Measurements from ENCODE around the gene FAM3C. TPM values are rescaled to one million over a fixed set of nuclear protein-coding genes. Genes with fewer than 3 reads are reported as not detected.

FAM3C gene
- polyA plus RNA-seq, 4 donors = 119 to 149 (median 139) TPM

DNA sequence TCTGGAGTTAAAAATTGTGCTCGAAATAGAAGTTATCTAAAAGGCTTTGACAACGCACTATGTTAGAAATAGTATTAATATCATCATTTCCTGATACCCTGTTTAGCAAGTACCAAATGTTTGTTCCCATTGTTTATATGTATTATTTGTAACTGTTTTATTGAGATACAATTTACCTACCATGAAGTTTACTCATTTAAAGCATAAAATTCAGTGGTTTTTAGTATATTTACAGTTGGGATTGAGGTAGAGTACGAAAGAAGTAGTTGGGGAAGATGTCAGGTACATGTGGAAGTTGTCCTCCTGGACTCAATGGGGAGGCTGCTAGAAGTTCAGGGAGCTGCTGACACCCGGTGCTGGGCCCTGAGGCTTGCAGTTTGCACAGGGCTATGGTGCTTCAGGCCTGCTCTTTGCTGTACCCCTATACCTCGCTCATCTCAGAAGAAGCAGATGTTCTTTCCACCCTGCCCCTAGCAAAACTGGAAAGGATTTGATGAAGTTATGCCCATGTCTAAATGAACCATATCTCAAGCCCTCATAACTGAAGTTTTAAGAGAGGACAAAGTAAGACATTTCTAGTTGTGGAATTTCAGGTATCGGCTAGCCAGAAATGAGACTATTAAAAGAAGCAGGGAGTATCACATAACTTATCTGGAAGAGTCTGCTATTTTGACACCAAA lies 92.5 kb downstream of the FAM3C start:
- no peak for DNase-seq (ENCODE audit: low read depth in 4 of 4, low spot score in 3 of 4)

DNA sequence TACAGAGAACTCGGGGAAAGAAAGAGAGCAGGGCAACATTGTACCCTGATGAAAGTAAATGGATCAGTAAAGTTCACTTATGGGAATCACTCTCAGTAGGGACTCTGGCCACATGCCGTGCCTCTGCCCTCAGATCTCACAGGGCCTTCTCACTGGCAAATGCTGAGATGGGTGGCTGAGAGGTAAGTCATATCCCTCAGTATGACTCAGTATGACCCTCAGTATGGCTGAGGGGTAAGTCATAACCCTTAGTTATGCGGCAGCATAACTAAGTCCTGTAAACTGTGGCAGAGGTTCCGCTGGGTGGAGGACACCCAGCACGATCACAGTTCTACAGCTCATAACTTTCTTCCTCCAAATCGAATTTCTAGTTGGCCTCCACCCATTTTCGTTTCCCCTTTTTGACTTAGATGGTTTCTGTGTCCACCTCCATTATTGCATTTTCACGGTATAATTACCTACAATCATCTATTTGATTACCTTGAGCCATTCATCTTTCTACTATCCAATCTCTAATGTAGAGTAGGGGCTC lies 93.8 kb downstream of the FAM3C start:
- DNase-seq (ENCODE audit: low read depth in 4 of 4, low spot score in 3 of 4) = no peak

DNA sequence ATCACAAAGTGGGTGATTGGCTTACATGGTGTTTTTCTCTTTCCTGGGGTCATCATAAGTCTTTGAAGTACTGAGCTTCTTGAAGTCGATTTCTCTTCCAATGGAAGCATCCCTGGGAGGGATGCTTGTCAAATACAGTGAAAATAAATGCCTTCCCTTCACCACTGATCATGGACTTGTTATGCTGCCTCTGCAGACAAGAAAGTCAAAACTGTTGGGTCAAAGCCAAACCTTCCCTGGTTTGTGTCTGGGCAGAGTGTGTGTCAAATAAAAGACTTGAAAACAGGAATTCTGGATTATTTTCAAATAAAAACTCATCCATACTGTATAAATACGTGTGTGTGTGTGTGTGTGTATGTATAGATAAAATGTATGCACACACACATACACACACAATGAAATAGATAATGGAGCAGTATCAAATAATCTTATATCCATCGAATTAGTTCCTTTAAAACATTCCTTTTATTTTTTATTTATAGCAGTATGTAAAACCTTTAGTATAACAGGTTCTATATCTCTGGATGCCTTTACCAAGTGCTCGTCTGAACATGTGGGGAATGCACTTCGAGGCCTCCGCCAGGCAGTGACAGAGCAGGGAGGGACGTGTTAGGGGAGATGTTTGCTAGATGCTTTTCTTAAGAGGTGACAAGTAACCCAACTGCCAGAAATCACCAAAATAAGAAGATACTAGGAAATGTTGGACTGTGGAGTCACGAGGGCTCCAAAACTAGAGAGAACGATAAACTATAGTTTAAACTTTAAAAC lies 94.5 kb downstream of the FAM3C start:
- no peak for DNase-seq (ENCODE audit: low read depth in 4 of 4, low spot score in 3 of 4)

DNA sequence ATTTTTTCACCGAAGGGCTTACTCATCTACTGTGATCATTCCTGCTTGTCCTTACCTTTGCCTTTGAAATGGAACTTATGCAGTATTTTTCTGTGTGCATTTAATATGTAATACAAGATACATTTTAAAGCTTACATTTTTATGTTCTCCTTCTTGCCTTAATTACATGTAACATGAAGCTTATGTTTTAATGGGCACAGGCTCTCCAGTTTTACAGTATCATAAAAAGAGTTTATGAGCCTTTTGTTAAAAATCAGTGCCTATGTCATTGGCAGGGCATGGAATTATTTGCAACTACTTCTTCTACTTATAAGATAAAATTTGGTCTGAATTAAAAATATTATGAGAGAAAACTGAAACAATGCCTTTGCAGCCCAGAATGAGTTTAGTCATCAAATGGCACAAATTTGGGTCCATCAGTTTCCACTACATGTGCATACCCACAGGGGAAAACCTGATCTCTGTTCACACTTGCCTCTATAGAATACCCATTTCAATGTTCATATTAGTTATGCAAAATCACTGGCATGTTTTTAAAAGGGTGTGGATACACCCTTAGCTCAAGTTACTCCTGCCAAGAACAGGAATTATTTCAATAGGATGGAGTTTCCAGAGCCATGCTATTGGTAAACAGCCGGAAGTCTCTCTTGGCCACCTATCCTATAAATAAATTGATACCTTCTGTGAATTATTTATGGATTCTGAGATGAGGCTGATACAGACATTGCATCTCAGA lies 95.3 kb downstream of the FAM3C start:
- no peak for DNase-seq (ENCODE audit: low read depth in 4 of 4, low spot score in 3 of 4)

Other genes with a start within 250 kb of the FAM3C start
- gene WNT16, start 67.3 kb downstream of the FAM3C start, polyA plus RNA-seq (ENCODE audit: insufficient read length in 4 of 4) = under 1 TPM in 2 of 4 donors, not detected in 2; 0.04 to 0.10 TPM